Endothelial cell of umbilical vein (primary cell): ENCODE results near the gene CEP295NL. TPM values are rescaled to one million over a fixed set of nuclear protein-coding genes. Genes with fewer than 3 reads are reported as not detected.
"Not testable (repeated sequence)": the region's sequence is repeated elsewhere in the genome, so short reads cannot be mapped to it uniquely, and the experiment has no call there.

Experiments used
- BruUV-seq: library from RNA; stranded (reverse); fragments of 400-500 nt; replicated peaks from 2 replicates; lab custom pipeline; 2021; lab: Mats Ljungman, UMichigan
- CTCF ChIA-PET: fragments of 300-600, 350-600 bp; sonication (Branson Sonifier 250); formaldehyde crosslinking; loops from one replicate; lab custom pipeline; 2021; ENCODE audit warnings: antibody characterized with exemption, inconsistent platforms; lab: Charles Lee
- POLR2A ChIA-PET: fragments of 300-600, 350-600 bp; sonication (Branson Sonifier 250); formaldehyde crosslinking; loops from one replicate; lab custom pipeline; 2021; ENCODE audit warnings: antibody characterized with exemption, inconsistent platforms; lab: Charles Lee
- DNase-seq: peaks from one replicate; pipeline ENCODE4 v3.0.0-alpha.2; 2011; ENCODE audit warnings: low read depth, low spot score
- FAIRE-seq: peaks from 2 replicates; lab custom pipeline; 2011; peaks lifted over from hg19 to GRCh38; lab: Jason Lieb, UNC
- H2AFZ ChIP-seq: 2 replicates; pipeline ENCODE4 v1.6.0; 2012; ENCODE audit warnings: low read depth, low read length, control low read depth, inconsistent platforms
- H3K27ac ChIP-seq: 2 replicates; pipeline ENCODE4 v1.5.1; 2011; ENCODE audit warnings: low read depth, mild to moderate bottlenecking, control low read depth, low read length, moderate library complexity; ENCODE audit not compliant: insufficient read depth
- H3K27me3 ChIP-seq, 2 experiments: 2 replicates each; pipeline versions ENCODE4 v1.6.0 to v1.6.1; 2011; ENCODE audit warnings: low read length in 2 of 2, mixed read lengths in 1 of 2; ENCODE audit not compliant: control insufficient read depth in 2 of 2, insufficient read depth in 2 of 2
- H3K36me3 ChIP-seq, 2 experiments: 2 replicates in 1 of 2; 3 replicates in 1 of 2; pipeline ENCODE4 v1.5.1; 2011; ENCODE audit warnings: low read length in 2 of 2, mild to moderate bottlenecking in 1 of 2, moderate library complexity in 1 of 2; ENCODE audit not compliant: control insufficient read depth in 2 of 2, insufficient read depth in 2 of 2; ENCODE audit errors: extremely low read depth in 1 of 2
- H3K4me1 ChIP-seq: 3 replicates; pipeline ENCODE4 v1.5.1; 2011; ENCODE audit warnings: mild to moderate bottlenecking, low read length; ENCODE audit not compliant: control insufficient read depth, insufficient read depth; ENCODE audit errors: extremely low read depth
- H3K4me2 ChIP-seq: 2 replicates; pipeline ENCODE4 v1.6.1; 2011; ENCODE audit warnings: low read length, control low read depth, mixed read lengths; ENCODE audit not compliant: insufficient read depth
- H3K4me3 ChIP-seq, 3 experiments: fragments of 200-600 bp in 1 of 3; sonication (generic), shearing (Covaris generic) in 1 of 3; replicated peaks in 1 of 3; 2 replicates each; pipeline ENCODE4 v1.5.1; 2011 to 2016; ENCODE audit warnings: control low read depth in 3 of 3, low read length in 3 of 3, mild to moderate bottlenecking in 2 of 3, inconsistent platforms in 1 of 3, low read depth in 1 of 3, moderate library complexity in 1 of 3; ENCODE audit not compliant: insufficient read depth in 1 of 3
- H3K79me2 ChIP-seq: 2 replicates; pipeline ENCODE4 v1.6.0; 2012; ENCODE audit warnings: low read length, inconsistent platforms; ENCODE audit not compliant: control insufficient read depth, insufficient read depth
- H3K9ac ChIP-seq: replicated peaks from 2 replicates; pipeline ENCODE3; 2011; ENCODE audit warnings: low read length, control low read depth; ENCODE audit not compliant: insufficient read depth; ENCODE audit errors: extremely low read depth
- H3K9me1 ChIP-seq: replicated peaks from 3 replicates; pipeline ENCODE4 v1.6.0; 2011; ENCODE audit warnings: mild to moderate bottlenecking, low read length; ENCODE audit not compliant: control insufficient read depth, insufficient read depth; ENCODE audit errors: extremely low read depth
- H3K9me3 ChIP-seq: replicated peaks from 2 replicates; pipeline ENCODE4 v1.5.1; 2012; ENCODE audit warnings: low read length, inconsistent platforms; ENCODE audit not compliant: control insufficient read depth, insufficient read depth
- H4K20me1 ChIP-seq: replicated peaks from 2 replicates; pipeline ENCODE3; 2011; ENCODE audit warnings: mild to moderate bottlenecking, low read length; ENCODE audit not compliant: control insufficient read depth, insufficient read depth; ENCODE audit errors: extremely low read depth
- CTCF ChIP-seq, 2 donors: IDR thresholded peaks; 1 replicate in 1 of 2; 2 replicates in 1 of 2; pipeline ENCODE4 v1.5.1; 2011; ENCODE audit warnings: low read length in 2 of 2, mild to moderate bottlenecking in 2 of 2, moderate library complexity in 2 of 2, control low read depth in 1 of 2, inconsistent platforms in 1 of 2, low read depth in 1 of 2; ENCODE audit not compliant: insufficient read depth in 1 of 2; ENCODE audit errors: extremely low read depth in 1 of 2
- EZH2 ChIP-seq: IDR thresholded peaks from 2 replicates; pipeline ENCODE4 v1.6.1; 2012; ENCODE audit warnings: borderline replicate concordance, low read depth, mild to moderate bottlenecking, moderate library complexity, low read length, inconsistent platforms; ENCODE audit not compliant: severe bottlenecking
- FOS ChIP-seq: IDR thresholded peaks from 2 replicates; pipeline ENCODE4 v1.6.1; 2011; ENCODE audit warnings: mild to moderate bottlenecking, low read length, moderate library complexity, borderline replicate concordance; ENCODE audit not compliant: insufficient read depth
- GATA2 ChIP-seq: IDR thresholded peaks from 2 replicates; pipeline ENCODE4 v1.7.0; 2011; ENCODE audit warnings: low read depth, mild to moderate bottlenecking, moderate library complexity, mixed read lengths, low read length; ENCODE audit not compliant: insufficient read length, insufficient read depth
- JUN ChIP-seq: IDR thresholded peaks from 2 replicates; pipeline ENCODE4 v1.6.1; 2011; ENCODE audit warnings: borderline replicate concordance, low read depth; ENCODE audit not compliant: insufficient read length, insufficient read depth
- MAX ChIP-seq: IDR thresholded peaks from 2 replicates; pipeline ENCODE4 v1.6.1; 2011; ENCODE audit not compliant: insufficient read depth, insufficient read length
- MYC ChIP-seq: IDR thresholded peaks from one replicate; pipeline ENCODE4 v1.6.1; 2011; ENCODE audit warnings: mild to moderate bottlenecking, low read depth, low read length
- POLR2A ChIP-seq: IDR thresholded peaks from 2 replicates; pipeline ENCODE4 v1.6.1; 2012; ENCODE audit warnings: low read depth, mild to moderate bottlenecking, control low read depth, low read length
- POLR2AphosphoS5 ChIP-seq: IDR thresholded peaks from 2 replicates; pipeline ENCODE4 v1.6.1; 2012; ENCODE audit warnings: low read depth, mild to moderate bottlenecking, control low read depth, low read length, moderate library complexity; ENCODE audit not compliant: insufficient read depth
- dilution Hi-C: fragments of 300-500 bp; cut with MboI; formaldehyde crosslinking; loops from one replicate; pipeline ENCODE4 v1.15.0; 2019; ENCODE audit warnings: low sequenced_read_pairs; ENCODE audit not compliant: extremely low pct_ligation_motif_present
- intact Hi-C: fragments of 100-400 bp; cut with micrococcal nuclease; formaldehyde crosslinking; loops from one replicate; pipeline ENCODE4 v1.10.0; 2022
- polyA plus RNA-seq, 4 experiments: library from polyadenylated mRNA; depleted of rRNA in 3 of 4; stranded (reverse) in 3 of 4; unstranded in 1 of 4; fragments of >200 nt; gene quantifications; 2 replicates each; pipeline versions ENCODE4 v1.2.1 to v1.2.3, GENCODE V29; 2011 to 2012; ENCODE audit warnings: missing spikeins in 1 of 4
- total RNA-seq: library from RNA; stranded (reverse); gene quantifications from 2 replicates; pipeline ENCODE4 v1.2.3, GENCODE V29; 2021

Gene CEP295NL
- total and polyA plus RNA-seq, 2 donors (not counting 3 experiments of a cell fraction or from before 2014, with no cell fraction given), result 0.10 to 8.3 TPM

- H3K4me1 ChIP-seq, result no peaks in the 10 kb centered on the region
- dilution Hi-C loops, result no loop called here
- no peak overlapping the region for H3K4me3 ChIP-seq
- POLR2A ChIA-PET, result no interaction called here
- no peaks in the 10 kb centered on the region for H3K27me3 ChIP-seq
- FAIRE-seq (no peak), DNase-seq (no peak)
- TF ChIP-seq MYC (no peak), CTCF (IDR thresholded peaks at IDR 0.05; ENCODE audit: extremely low read depth in 1 of 2, insufficient read depth in 1 of 2, low read depth in 1 of 2, low read length in 2 of 2) (no peak), GATA2 (no peak), POLR2AphosphoS5 (no peak), POLR2A (no peak), EZH2 (no peak), JUN (no peak), FOS (no peak), MAX (no peak)
- no peaks in the 10 kb centered on the region for H3K9me3 ChIP-seq
- no peaks in the 10 kb centered on the region for H3K36me3 ChIP-seq
- no TSS peak for BruUV-seq
- H3K4me2 ChIP-seq, result no peak overlapping the region
- no peak overlapping the region for H3K27ac ChIP-seq
- CTCF ChIA-PET, result interaction anchor here (1.8 kb wide), 1 partner anchor 25 kb away, joined by 4 read pairs; no protein-coding TSS in a partner anchor
- no peaks in the 10 kb centered on the region for H3K79me2 ChIP-seq
- intact Hi-C loops, result no loop called here
- H3K9me1 ChIP-seq, result no peaks in the 10 kb centered on the region
- H2AFZ ChIP-seq, result no peak overlapping the region
- H3K9ac ChIP-seq, result no peak overlapping the region
- no peaks in the 10 kb centered on the region for H4K20me1 ChIP-seq
Measured at GRCh38 chr17:78946131-78946530, 43.1 kb upstream of the CEP295NL start.

- BruUV-seq, DNase-seq, H3K4me3 ChIP-seq, H3K27me3 ChIP-seq, H3K9me3 ChIP-seq, H3K9me1 ChIP-seq, H3K36me3 ChIP-seq, H3K79me2 ChIP-seq, H4K20me1 ChIP-seq, H2AFZ ChIP-seq, H3K4me2 ChIP-seq, dilution Hi-C loops, FAIRE-seq, H3K9ac ChIP-seq, intact Hi-C loops, H3K27ac ChIP-seq, POLR2A ChIA-PET, H3K4me1 ChIP-seq: not testable (repeated sequence)
- CTCF ChIA-PET, result interaction anchor here (2.9 kb wide), 1 partner anchor 26 kb away, joined by 12 read pairs; no protein-coding TSS in a partner anchor
Measured at GRCh38 chr17:78945455-78945854, 42.5 kb upstream of the CEP295NL start.
